Dedifferentiated amniotic fluid mesenchymal stem cell (primary cell): ENCODE data around the gene POU2F3.
"Not testable (repeated sequence)": the region's sequence is repeated elsewhere in the genome, so short reads cannot be mapped to it uniquely, and the experiment has no call there.

Source experiments
- DNase-seq: peaks from one replicate; pipeline ENCODE4 v3.0.0-alpha.2; 2016; ENCODE audit errors: extremely low spot score

The POU2F3 gene

GRCh38 chr11:120249279-120250262 is 9.6 kb downstream of the POU2F3 start:
- no peak for DNase-seq

DNA sequence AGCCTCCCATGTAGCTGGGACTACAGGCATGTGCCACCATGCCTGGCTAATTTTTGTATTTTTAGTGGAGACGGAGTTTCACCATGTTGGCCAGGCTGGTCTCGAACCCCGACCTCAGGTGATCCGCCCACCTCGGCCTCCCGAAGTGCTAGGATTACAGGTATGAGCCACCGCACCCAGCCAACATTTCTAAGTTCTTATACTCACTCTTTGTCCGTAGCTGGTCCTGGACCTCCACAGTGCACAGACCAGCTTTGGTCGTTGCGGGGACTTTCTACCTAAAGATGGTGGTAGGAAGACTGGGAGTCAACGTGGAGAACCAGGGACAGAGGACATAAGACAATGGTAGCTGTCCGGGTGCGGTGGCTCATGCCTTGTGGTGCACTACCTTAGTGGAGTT is 13.4 kb downstream of the POU2F3 start:
- not testable (repeated sequence) for DNase-seq

- no peak for DNase-seq
These were observed 15.0 kb downstream of the POU2F3 start for GRCh38 chr11:120254788-120255518.

- no peak for DNase-seq
These were observed 15.6 kb downstream of the POU2F3 start for GRCh38 chr11:120255519-120255866.

- no peak for DNase-seq
These were observed 16.2 kb downstream of the POU2F3 start for GRCh38 chr11:120256178-120256577.

- DNase-seq, result no peak
These were observed 16.8 kb downstream of the POU2F3 start for GRCh38 chr11:120256779-120257178.

- DNase-seq, result no peak
These were observed 17.4 kb downstream of the POU2F3 start for GRCh38 chr11:120257346-120257745.

- DNase-seq, result no peak
These were observed 18.7 kb downstream of the POU2F3 start for GRCh38 chr11:120258661-120259060.

DNA sequence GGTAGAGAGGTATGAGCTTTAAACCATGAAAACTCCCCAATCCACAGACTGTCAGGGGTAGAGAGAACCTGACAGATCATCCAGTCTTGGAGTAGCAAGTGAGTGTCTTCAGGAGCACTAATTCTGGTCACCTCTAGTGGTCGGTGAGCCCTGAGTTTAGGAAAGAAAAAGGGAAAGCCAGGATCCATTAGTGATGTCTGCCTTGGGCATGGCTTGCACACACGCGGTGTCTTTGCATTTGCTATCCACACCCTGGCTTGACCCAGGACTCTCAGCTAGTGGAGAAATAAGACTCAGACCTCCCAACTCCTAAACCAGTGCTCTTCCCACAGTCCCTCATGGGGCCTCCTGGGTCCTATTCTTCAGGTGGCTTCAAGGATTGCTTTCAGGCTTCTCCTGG is 19.3 kb downstream of the POU2F3 start:
- DNase-seq, result no peak

GRCh38 chr11:120259988-120260565 is 20.1 kb downstream of the POU2F3 start:
- DNase-seq, result no peak

- no peak for DNase-seq
These were observed 20.7 kb downstream of the POU2F3 start for GRCh38 chr11:120260616-120261015.

DNA sequence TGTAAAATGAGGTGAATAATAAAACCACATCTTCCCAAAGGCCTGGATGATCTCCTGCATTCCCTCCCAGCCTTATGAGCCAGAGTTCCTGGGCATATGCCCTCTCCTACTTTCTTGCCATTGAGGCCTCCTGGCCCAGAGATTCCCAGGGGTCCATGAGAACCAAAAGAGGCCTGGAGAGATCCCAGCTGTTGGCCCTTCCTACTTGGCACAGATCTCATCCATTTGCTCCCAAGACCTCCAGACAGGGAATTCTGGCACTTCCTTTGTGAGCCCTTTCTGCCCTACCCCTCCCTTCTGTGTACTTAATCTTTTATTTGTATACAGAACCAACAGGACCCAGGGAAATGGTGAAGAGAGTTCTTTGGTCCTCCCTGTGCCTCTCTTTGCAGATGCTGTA is 21.4 kb downstream of the POU2F3 start:
- DNase-seq, result no peak

DNA sequence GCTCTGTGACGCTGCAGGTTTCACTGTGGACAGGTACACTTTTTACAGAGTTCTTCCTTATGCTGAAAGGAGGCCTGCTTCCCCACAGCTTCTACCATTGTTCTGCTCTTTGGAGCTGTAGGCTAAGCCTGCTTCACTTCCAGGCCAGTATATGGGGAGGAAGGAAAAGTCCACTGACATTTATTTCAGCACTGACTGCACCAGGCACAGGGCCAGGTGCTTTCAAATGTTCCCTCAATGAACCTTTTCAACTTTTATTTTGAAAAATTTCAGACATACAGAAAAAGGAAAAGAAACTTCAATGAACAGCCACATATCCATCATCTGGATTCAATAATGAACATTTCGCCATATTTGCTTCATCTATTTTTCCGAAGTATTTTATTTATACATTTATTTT is 22.0 kb downstream of the POU2F3 start:
- no peak for DNase-seq

- no peak for DNase-seq
These were observed 27.4 kb downstream of the POU2F3 start for GRCh38 chr11:120267319-120267718.

DNA sequence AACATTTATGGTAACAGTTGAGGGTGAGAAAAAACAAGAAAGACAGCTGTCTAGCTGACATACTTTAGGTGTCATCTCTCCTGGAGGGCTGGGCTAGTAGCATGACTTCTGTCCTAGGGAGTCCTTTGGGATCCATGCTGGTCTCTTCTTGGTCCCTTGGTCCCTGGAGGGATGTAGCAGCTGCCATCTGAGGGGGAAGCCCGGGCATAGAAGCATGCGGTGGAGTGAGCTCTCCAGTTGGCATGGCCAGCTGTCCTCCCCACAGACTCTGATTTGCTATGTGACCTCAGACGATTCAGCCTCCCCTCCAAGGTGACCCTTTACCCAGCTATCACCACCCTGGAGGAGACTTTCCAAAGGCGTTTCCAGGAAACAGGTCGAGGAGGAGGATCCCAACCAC is 28.7 kb downstream of the POU2F3 start:
- DNase-seq, result no peak

- no peak for DNase-seq
These were observed 30.4 kb downstream of the POU2F3 start for GRCh38 chr11:120270386-120270785.

DNA sequence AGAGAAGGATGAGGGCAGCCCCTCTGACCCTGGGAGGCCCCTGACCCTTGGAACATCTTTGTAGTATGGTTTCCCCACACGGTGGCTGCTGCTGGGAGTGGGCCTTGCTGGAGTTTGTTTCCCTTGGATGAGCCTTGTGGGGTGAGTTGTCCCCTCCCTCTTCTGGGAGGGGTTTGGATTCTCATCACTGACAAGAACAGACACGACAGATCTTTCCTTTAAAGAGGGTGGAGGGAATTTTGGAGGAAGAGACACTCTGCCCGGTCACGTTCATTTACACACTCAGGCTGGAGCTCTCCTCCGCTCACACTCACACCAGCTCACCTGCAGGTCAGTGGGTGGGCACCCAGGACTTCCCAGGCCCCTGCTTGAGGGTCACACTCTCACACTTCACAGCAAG is 31.7 kb downstream of the POU2F3 start:
- no peak for DNase-seq

DNA sequence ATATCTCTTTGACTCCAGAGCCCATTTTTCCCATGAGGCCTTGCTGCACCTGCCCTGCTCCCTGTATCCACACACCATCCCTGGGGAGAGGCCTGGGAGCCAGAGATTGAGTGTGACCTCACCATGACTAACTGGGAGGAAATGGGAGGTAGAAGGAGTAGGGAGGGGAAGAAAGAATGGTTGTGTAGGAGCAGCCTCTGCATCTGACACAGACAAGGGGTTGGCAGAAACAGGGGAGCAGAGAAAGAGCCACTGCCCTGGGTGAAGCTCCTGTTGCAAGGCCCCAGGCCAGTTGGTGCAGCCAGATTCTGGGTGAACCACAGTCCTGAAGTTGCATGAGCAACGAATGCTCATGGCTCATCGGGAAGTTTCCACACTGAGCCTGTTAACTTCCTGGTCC is 32.4 kb downstream of the POU2F3 start:
- no peak for DNase-seq

DNA sequence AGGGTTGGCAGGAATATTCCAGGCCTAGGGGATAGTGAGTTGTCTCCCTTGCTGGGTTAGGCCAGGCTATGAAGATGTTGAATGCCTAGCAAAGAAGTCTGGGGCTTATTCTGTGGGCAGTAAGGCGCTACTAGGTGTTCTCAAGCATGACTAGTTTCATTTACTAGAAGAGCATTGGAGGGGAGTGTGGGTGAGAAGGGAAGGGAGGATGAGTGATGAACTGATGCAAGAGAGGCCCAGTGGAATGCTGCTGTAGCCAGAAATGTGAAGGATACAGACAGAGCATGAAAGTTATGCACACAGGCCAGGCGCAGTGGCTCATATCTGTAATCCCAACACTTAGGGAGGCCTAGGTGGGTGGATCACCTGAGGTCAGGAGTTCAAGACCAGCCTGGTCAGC is 33.5 kb downstream of the POU2F3 start:
- no peak for DNase-seq

DNA sequence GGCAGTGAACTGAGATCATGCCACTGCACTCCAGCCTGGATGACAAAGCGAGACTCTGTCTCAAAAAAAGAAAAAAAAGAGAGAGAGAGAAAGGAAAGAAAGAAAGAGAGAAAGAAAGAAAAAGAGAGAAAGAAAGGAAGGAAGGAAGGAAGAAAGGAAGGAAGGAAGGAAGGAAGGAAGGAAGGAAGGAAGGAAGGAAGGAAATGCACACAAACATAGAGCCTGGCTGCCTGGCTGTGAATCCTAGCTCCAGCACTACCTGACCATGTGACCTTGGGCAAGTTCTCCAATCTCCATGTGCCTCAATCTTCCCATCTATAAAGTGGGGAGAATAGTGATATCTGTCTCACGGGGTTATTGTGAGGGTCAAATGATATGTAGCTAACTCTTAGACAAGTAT is 34.0 kb downstream of the POU2F3 start:
- DNase-seq, result not testable (repeated sequence)

DNA sequence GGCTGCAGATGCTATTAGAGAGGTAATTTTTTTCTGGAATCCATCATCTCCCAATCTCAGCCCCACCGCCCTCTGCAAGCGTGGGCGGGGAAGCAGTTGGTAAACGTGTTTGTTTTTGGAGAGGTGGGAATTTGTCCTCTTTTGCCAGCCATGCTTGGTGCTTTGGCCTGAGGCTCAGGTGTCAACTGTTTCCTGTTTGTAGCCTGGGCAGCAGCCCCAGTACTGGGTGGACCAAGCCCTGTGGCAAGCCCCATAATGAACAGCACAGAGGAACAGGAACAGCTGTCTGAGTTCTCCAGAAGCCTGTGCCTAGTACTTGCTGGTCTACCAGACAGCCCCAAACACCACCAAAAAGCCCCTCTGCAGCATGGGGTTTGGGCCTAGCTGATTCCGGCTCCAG is 39.6 kb downstream of the POU2F3 start:
- DNase-seq, result no peak

DNA sequence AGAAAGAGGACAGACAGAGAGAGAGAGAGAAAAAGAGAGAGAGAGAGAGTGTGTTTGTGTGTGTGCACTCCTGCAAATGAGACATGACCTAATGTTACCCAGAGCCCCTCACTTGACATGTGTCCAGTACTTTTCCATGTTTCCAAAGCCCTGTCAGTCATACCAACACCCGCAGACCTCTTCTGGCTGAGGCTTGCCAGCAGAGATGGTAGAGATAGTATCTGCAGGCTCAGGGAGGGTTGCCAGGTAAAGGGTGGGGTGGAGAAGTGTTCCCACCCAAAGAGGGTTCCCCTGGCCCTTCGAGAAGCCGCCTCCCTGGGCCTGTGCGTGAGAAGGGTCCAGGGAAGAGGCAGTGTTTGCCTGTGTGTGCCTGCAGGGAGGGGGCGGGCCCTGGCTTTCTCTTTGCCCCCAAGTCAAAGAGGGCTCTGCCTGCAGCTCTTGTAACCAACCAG is 40.7 kb downstream of the POU2F3 start:
- no peak for DNase-seq
